GM12801 (cell line): Measurements from ENCODE around the gene FARS2.

Source experiments
- TF ChIP-seq, protein P1 (sequence below): IDR thresholded peaks from one replicate; pipeline ENCODE4 v1.5.1; 2011; ENCODE audit warnings: control low read depth; ENCODE audit not compliant: insufficient read length; ENCODE audit errors: extremely low read depth

Gene FARS2

DNA sequence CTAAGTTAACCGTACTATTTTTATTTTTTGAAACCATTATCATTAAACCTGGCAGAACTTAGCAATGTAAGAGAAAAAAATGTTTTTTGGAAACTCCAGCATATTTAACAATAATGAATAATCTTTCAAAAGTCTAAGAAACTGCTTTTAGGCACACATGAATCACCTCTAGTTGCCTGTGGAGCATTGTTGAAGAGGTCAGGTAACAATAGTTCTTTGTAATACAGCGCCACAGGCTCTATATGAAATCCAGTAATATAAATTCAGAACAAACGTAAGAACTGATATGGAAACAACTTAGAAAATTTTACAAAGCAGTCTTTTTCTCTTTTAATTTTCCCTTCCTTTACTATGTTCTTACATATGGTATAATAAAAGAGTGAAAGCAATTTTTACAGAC is 10.9 kb upstream of the FARS2 start:
- TF ChIP-seq, protein P1, sequence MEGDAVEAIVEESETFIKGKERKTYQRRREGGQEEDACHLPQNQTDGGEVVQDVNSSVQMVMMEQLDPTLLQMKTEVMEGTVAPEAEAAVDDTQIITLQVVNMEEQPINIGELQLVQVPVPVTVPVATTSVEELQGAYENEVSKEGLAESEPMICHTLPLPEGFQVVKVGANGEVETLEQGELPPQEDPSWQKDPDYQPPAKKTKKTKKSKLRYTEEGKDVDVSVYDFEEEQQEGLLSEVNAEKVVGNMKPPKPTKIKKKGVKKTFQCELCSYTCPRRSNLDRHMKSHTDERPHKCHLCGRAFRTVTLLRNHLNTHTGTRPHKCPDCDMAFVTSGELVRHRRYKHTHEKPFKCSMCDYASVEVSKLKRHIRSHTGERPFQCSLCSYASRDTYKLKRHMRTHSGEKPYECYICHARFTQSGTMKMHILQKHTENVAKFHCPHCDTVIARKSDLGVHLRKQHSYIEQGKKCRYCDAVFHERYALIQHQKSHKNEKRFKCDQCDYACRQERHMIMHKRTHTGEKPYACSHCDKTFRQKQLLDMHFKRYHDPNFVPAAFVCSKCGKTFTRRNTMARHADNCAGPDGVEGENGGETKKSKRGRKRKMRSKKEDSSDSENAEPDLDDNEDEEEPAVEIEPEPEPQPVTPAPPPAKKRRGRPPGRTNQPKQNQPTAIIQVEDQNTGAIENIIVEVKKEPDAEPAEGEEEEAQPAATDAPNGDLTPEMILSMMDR, result no peak

DNA sequence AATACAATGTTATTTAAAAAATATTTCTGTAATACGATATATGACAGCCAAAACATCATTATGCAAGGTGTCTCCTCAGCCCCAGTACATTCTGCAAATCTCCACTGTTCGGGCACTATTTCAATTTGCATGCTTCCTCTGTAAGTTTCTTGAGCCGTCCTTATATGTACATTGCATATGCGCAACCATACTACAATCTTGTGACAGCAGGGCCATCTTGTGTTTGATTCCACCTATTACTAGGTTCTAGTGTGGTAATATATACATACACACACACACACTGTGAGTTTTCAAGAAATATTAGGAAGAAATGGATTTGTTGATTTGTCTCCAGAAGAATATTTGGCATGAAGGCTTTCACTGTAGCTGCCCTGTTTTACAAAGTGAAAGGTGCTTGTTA is 10.4 kb upstream of the FARS2 start:
- TF ChIP-seq, protein P1, result no peak

DNA sequence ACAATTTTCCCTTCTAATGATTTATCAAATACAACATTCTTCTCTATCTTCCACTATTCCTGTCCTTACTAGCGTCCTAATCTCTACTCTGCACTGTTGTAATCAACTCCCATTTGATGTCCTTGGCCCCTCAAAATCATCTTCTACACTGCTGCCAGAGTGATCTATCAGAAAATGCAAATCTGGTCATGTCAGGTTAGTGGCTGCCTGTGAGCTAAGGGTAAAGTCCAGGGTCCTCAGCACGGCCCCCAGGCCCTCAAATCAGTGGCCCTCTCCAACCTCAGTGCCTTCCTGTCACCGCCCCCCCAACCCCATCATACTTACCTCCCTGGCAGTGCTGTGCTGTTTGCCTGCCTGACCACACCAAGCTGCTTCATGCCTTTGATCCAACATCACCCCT is 4.4 kb upstream of the FARS2 start:
- TF ChIP-seq, protein P1, result no peak

DNA sequence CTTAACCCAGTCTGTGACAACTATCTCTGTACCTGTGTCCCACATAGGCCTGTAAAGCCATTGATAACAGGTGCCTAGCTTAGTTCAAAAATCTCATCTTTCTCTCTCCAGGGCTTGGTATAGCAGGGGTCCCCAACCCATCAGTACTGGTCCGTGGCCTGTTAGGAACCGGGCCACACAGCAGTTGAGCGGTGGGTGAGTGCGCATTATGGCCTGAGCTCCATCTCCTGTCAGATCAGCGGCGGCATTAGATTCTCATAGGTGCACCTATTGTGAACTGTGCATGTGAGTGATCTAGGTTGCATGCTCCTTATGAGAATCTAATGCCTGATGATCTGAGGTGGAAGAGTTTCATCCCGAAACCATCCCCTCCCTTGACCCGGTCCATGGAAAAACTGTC is 3.9 kb upstream of the FARS2 start:
- TF ChIP-seq, protein P1, result no peak

DNA sequence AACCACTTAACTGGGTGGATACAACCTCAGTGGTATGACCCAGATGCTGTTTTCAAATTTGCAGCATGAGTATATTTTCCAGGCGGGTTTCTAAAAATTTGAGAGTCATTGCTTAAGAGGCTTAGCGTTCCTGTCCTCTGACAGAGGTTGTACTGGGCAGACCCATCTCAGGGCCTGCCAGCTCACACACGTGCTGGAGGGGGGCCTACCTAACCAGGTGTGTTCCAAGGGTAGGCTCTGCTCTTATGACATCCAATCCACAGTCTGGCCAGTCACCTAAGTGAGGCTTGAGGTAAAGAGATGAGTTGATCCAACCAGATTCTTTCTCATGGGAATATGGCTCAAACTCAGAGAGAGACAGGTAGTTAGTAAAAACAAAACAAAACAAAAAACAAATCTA is 1.9 kb upstream of the FARS2 start:
- TF ChIP-seq, protein P1, result no peak

DNA sequence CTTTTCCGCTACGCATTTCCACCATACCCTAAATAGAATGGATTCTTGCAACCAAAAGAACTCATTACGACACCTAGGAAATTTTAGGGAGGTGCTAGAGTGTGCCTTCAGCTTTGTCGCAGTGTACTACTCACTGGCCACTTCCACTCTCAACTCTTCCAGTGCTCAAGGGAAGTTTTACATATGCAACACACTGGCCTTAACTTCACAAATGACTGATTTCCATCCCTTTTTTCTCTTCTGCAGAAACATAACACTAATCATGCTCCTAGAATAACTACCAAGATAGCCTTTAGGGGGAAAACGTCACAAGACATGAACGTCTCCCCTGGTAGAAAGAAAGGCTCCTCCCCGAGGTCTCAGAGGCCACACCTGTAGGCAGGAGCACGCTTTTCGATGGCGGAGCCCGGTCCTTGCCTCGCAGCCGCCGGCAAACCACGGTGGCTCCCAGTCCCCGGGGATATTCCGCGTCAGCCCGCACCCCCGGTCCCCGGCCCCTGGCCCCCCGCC is 1.1 kb upstream of the FARS2 start:
- TF ChIP-seq, protein P1, result no peak

DNA sequence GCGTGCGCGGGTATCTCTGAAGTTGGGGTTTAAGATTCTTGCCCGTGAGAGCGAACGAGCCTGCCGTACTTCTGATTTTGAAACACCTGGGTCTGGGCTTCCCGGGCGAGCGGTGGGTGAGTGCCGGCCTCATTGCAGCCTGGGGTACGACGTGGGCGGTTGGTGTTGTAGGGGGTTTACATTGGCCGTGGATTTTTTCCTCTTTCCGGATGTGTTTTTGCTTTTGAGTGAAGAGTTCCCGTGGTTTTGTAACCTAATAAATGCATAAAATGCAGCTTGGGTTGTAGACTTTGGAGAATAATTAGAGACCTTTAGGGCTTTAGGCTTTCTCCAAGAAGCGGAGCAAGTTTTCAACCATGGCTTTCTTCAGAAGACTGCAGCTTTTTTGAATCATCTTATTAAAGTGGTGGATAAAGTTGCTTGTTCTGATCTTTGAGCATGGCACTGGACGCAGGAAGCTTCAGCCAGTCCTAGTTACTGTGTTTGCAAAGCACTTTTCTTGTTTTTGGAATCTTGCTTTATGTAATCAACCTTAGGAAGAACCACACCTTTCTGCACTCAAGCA is 314 bp downstream of the FARS2 start:
- TF ChIP-seq, protein P1, result no peak
